Measurements from ENCODE around the gene STEAP1B.

STEAP1B gene

DNA sequence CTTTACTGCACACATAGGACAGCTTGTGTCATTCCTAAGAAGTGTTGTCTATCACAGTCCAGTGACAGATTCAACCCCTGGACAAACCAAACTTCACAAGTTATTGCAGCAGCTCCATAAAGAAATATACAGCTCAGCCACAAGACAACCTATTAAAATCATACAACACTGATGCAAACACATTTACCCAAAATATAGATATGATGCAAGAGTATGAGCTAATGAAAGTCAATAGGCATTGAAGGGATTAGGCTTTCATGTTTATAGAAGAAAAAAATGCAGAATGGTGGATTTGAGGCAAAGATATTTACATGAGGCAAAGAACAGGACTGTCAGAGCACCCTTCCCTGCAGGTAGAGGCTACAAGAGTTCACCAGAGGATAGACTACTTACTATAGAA lies 128.1 kb downstream of the STEAP1B start:
- DNase-seq (ENCODE audit: low read depth): no peak

All from T follicular helper cell (primary cell).